Measurements from ENCODE around the gene SIRPA.

- TF ChIP-seq POLR2AphosphoS5 (IDR thresholded peaks at IDR 0.05; ENCODE audit: borderline replicate concordance, low read depth, low read length) (no peak), EZH2 (IDR thresholded peaks at IDR 0.05) (no peak), FOXP2 (optimal IDR thresholded peaks at IDR 0.05; ENCODE audit: control extremely low read depth, extremely low read length, insufficient read depth) (no peak)
Observed at GRCh38 chr20:1905009-1905408, 9.8 kb downstream of the SIRPA start.
